ENCODE measurements around the gene ARHGAP26. TPM values are rescaled to one million over a fixed set of nuclear protein-coding genes. Genes with fewer than 3 reads are reported as not detected.

The ARHGAP26 gene
- polyA plus RNA-seq, 3 donors: 9.5 to 14.5 (median 14.4) TPM

DNA sequence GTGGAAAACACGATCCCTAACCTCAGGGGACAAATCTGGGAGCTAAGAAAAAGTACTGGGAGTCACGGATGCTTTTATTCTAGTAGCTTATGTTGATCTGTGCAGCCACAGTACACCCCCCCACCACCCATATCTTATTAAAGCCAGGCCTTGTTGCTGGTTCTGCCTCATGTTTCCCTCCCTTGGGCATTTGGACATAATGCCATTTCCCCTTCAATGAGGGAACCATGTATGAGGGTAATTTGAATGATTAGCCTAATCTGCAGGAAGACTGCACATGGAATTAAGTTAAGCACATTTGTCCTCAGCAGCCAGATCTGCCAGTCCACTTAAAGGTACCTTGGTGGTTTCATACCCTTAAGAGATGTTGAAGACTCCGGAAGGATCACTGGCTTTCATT is 102.0 kb downstream of the ARHGAP26 start:
- no peak for DNase-seq

DNA sequence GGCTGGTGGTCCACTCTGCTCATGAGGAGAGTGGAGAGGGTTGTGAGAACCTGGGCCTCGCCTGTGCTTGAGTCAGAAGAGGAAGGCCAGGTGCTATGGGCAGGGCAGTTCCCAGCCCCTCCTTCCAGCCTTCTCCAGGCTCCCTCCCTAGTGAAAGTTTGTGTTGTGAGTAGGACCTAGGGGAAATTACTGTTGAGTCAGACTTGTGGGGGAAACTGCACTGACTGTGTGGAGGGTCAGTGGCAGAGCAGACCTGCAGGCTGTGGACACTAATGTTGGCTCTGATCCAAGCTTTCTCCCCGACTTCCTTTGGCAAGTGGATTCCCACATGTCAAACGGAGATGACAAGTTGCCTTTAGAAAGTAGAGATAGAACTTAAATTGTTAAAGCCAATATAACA is 102.6 kb downstream of the ARHGAP26 start:
- no peak for DNase-seq

DNA sequence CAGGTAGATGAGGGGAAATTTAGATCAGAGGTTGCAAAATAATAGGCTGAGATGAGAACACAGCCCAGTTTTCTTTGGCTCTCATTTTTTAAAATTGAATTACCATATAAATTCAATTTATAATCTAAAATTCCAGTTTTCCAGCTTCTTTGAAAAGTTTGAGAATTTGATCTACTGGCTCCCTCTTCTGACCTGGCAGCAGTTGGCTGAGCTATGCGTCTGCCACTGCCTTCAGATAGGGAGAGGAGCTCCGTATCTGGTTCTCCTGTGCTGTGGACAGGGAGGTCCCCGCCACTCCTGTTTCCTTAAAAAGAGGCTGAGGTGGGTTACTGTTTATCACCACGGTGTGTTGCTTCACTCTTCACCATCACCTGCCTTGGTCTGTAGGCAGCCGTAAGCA is 103.7 kb downstream of the ARHGAP26 start:
- no peak for DNase-seq

GRCh38 chr5:142874540-142874939 is 104.4 kb downstream of the ARHGAP26 start:
- DNase-seq: no peak

- DNase-seq: no peak
Observed at GRCh38 chr5:142875936-142876335, 105.8 kb downstream of the ARHGAP26 start.

- DNase-seq: no peak
Observed at GRCh38 chr5:142876817-142877216, 106.6 kb downstream of the ARHGAP26 start.

DNA sequence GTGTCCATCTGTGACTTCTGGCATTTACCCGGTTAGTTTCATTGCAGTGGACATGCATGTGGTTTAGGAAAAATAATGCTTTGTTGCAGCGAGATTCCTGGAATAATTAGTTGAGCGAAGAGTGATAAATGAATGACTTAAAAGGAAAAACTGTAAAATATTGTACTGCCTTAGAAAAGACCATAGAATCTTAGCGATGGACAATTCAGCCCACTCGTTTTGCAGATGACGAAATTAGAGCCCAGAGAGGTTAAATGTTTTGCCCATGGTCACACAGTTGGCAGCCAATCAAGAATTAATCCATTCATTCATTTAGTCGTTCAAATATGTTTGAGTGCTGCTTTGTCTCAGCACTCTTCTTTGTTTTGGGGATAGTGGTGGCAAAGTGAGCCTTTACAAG is 107.9 kb downstream of the ARHGAP26 start:
- no peak for DNase-seq

- no peak for DNase-seq
Observed at GRCh38 chr5:142878638-142879037, 108.5 kb downstream of the ARHGAP26 start.

DNA sequence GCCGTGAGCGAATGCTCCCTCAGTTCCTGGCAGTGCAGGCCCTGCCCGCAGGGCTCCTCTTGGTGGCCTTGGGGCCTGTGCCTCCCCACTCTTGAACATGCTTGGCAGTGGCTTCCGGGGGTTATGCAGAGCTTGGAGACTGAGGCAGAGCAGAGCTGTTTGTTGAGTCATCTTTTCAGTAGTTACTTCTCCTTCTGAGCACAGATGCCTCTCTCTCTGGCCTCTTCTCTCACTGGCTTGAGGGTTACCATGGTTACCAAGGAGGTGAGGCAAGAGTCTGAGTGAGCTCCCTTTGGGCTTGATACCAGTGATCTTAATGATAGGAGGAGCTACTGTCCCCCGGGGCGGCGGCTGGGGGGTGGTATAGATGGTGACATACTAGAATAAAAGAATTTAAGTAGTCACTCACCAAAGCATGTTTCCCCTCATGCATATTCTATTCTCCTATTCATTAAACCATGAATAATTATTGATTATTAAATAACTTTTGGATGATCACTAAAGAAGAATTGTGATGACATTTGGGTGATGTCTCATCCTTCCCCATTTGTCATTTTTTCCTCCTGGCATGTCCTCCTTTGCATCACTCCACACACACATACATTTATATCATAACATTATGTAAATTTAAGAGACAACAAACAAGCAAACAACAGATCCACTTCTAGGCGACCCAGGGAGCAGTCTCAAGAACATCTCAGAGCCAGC is 111.1 kb downstream of the ARHGAP26 start:
- no peak for DNase-seq

DNA sequence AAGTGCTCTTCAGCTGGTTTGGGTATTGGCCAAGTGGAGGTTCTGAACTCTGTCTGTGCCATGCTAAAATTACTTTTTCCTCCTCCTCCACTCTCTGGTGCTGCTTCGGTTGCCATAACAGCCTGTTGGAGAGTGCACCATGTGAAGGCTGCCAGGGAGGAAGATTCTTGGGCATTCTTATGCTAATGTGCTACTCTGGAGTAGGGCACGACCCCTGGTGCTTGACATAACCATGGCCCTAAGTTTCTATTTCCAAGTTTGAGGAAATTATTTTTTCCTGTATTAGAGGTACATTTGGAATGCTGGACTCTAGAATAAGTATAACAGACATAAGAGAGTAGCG is 111.6 kb downstream of the ARHGAP26 start:
- DNase-seq: no peak

DNA sequence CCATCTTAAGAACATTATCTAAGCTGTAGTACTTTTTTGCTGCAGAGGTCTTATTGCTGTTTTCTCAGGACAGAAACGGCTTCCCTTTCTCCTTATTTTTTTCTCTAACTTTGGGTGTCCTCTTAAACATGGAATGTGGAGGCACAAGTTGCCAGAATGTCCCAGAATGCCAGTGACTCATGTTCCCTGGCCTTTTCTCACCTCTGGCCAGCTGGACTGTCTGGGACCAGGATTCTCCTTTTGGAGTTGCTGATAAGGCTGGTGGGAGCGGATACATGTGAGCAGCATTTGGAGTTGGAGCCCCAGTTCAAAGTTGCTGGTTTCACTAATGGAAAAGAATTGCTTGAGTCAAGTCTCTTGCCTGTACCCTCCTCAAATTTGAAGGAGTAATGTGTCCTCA is 112.8 kb downstream of the ARHGAP26 start:
- DNase-seq: no peak

DNA sequence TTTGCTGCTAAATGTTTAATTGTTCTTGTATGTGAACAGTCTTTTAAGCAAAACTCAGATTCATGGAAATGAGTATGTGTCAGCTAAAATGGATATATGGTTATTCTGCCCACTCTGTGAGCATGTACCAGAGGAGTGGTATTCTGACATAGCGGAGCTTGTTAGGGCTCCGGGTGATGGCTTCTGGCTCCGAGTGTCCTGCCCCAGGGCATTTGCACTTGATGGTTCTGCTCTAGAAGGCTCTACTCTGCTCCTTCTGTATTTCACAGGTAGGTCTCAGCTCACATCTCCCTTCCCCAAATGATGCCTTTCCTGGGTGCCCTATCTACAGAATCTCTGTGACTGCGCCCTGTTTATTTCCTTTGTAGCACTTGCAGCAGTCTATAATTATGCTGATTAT is 113.3 kb downstream of the ARHGAP26 start:
- DNase-seq: no peak

GRCh38 chr5:142884029-142884428 is 113.9 kb downstream of the ARHGAP26 start:
- DNase-seq: no peak

DNA sequence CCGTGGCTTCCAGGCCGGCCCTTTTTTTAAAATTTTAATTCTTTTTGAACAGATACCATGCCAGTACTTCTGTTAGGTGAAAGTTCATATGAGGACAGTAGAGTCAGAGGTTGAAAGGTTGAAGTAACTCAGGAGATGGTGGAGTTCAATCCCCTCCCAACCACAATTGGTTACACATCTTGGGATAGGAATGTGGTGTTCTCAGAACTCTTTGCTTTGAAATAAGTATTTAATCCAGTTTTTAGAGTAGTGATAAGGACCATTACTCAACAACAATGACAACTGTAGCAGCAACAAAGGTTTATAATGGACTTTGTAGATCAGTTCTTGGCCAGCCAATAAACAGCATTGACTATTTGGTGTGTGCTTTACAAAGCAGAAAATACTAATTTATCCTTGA is 116.0 kb downstream of the ARHGAP26 start:
- no peak for DNase-seq

- no peak for DNase-seq
Observed at GRCh38 chr5:142886956-142887355, 116.8 kb downstream of the ARHGAP26 start.

DNA sequence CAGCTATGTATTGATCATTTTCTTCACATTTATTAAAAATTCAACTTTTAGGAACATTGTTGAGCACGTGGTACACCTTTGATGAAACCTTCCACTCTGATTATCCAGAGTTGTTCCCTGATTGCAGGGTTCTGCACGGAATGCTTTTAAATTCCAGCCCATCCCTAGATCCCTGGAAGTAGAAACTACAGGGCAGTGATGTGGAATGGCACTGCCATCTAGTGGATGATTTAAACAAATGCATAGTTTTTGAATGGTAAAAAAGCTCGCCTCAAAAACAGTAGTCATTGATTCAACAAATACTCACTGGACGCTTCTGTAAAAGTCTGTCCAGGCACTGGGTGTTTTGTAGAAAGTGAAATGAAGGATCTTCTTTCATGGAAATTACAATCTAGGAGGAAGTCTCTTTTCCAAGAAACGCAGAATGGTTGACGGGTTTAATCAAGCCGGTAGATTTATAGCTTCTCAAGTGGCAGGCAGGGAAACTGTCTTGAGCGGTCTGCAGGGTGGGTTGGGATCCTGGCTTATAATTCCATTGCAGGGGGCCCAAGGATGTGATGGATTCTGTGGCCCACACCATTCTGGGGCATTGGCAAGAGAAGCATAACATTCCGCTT is 118.4 kb downstream of the ARHGAP26 start:
- no peak for DNase-seq

DNA sequence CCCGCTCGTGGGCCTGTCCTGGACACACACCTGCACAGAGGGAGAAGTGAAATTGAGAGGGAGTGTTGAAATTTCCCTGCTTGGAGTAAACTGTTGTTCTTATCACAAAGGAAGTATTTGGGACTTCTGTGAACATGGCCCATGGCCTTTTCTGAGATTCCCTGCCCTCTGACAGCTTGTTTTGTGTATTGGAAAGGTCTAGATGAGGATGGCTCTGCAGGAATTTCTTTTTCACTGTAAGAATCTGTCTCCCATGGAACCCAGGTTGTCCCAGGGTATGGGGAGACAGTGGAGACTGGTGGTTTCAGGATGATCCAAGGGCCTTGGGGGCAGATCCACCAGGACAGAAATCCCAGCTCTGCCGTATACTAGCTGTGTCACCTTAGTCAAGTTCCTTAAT is 121.8 kb downstream of the ARHGAP26 start:
- DNase-seq: no peak

- DNase-seq: no peak
Observed at GRCh38 chr5:142894315-142894714, 124.1 kb downstream of the ARHGAP26 start.

GRCh38 chr5:142894749-142895148 is 124.6 kb downstream of the ARHGAP26 start:
- DNase-seq: no peak

- DNase-seq: no peak
Observed at GRCh38 chr5:142896325-142897007, 126.3 kb downstream of the ARHGAP26 start.

- no peak for DNase-seq
Observed at GRCh38 chr5:142897328-142897727, 127.2 kb downstream of the ARHGAP26 start.

- no peak for DNase-seq
Observed at GRCh38 chr5:142900927-142901326, 130.8 kb downstream of the ARHGAP26 start.

- no peak for DNase-seq
Observed at GRCh38 chr5:142901476-142902185, 131.5 kb downstream of the ARHGAP26 start.

Measured in renal pelvis (tissue), 4 donors.